ENCODE measurements around the gene VILL.

DNA sequence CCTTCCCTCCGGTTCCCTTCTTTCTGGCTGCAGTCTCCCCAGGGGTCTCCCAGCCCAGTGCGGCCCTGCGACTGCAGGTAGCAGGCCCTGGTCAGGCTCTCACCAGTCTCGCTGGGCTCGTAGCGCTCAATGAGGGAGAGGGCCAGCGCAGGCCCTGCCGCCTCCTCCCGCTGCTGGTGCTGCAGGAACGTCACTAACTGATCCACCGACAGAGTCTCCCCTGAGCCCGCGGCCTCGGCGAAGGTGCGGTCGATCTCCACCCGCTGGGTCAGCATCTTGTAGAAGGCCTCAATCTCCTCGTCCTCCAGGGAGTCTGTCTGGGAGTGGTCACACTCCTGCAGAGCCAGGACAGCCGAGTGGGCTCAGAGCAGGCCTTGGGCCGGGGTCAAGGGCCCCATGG is 20.5 kb downstream of the VILL start:
- TF ChIP-seq, protein P1, sequence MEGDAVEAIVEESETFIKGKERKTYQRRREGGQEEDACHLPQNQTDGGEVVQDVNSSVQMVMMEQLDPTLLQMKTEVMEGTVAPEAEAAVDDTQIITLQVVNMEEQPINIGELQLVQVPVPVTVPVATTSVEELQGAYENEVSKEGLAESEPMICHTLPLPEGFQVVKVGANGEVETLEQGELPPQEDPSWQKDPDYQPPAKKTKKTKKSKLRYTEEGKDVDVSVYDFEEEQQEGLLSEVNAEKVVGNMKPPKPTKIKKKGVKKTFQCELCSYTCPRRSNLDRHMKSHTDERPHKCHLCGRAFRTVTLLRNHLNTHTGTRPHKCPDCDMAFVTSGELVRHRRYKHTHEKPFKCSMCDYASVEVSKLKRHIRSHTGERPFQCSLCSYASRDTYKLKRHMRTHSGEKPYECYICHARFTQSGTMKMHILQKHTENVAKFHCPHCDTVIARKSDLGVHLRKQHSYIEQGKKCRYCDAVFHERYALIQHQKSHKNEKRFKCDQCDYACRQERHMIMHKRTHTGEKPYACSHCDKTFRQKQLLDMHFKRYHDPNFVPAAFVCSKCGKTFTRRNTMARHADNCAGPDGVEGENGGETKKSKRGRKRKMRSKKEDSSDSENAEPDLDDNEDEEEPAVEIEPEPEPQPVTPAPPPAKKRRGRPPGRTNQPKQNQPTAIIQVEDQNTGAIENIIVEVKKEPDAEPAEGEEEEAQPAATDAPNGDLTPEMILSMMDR (IDR thresholded peaks at IDR 0.05) = no peak
- TF ChIP-seq POLR2AphosphoS5 (IDR thresholded peaks at IDR 0.05; ENCODE audit: low read depth, low read length) (no peak), TCF12 (IDR thresholded peaks at IDR 0.05) (no peak), EP300 (IDR thresholded peaks at IDR 0.05; ENCODE audit: borderline replicate concordance in 1 of 2, low read depth in 1 of 2, low read length in 1 of 2) (no peak), RFX5 (IDR thresholded peaks at IDR 0.05; ENCODE audit: low read length) (no peak), RXRA (IDR thresholded peaks at IDR 0.05; ENCODE audit: borderline replicate concordance, low read depth) (no peak), TEAD4 (IDR thresholded peaks at IDR 0.05; ENCODE audit: borderline replicate concordance, insufficient read depth) (no peak)
- TF ChIP-seq, protein P2, sequence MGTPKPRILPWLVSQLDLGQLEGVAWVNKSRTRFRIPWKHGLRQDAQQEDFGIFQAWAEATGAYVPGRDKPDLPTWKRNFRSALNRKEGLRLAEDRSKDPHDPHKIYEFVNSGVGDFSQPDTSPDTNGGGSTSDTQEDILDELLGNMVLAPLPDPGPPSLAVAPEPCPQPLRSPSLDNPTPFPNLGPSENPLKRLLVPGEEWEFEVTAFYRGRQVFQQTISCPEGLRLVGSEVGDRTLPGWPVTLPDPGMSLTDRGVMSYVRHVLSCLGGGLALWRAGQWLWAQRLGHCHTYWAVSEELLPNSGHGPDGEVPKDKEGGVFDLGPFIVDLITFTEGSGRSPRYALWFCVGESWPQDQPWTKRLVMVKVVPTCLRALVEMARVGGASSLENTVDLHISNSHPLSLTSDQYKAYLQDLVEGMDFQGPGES (IDR thresholded peaks at IDR 0.05; ENCODE audit: low read depth, low read length) = no peak

Data from SK-N-SH (cell line).